H9 (cell line): ENCODE measurements around the gene ABCB11. TPM values are rescaled to one million over a fixed set of nuclear protein-coding genes. Genes with fewer than 3 reads are reported as not detected.

Experiments used
- DNase-seq: peaks from one replicate; pipeline ENCODE4 v3.0.0-alpha.2; 2017
- H2AFZ ChIP-seq: one replicate; pipeline ENCODE4 v1.6.1; 2013; ENCODE audit warnings: mild to moderate bottlenecking, low read length, control low read depth, moderate library complexity
- H2AK5ac ChIP-seq: 2 replicates; pipeline ENCODE4 v1.6.1; 2013; ENCODE audit warnings: low read length, control low read depth, mixed read lengths; ENCODE audit not compliant: insufficient read length
- H2BK120ac ChIP-seq: one replicate; pipeline ENCODE4 v1.6.1; 2013; ENCODE audit warnings: low read depth, mild to moderate bottlenecking, low read length, control low read depth, inconsistent platforms; ENCODE audit not compliant: poor library complexity, severe bottlenecking
- H2BK12ac ChIP-seq: 2 replicates; pipeline ENCODE4 v1.6.1; 2013; ENCODE audit warnings: low read length, control low read depth, mixed read lengths, low read depth; ENCODE audit not compliant: insufficient read length
- H2BK15ac ChIP-seq: 2 replicates; pipeline ENCODE4 v1.6.1; 2013; ENCODE audit warnings: low read depth, low read length, control low read depth
- H2BK20ac ChIP-seq: one replicate; pipeline ENCODE4 v1.6.1; 2013; ENCODE audit warnings: low read depth, mild to moderate bottlenecking, low read length, control low read depth, inconsistent platforms; ENCODE audit not compliant: poor library complexity, severe bottlenecking
- H2BK5ac ChIP-seq: 2 replicates; pipeline ENCODE4 v1.6.1; 2013; ENCODE audit warnings: low read length, control low read depth, mixed read lengths; ENCODE audit not compliant: insufficient read length
- H3K14ac ChIP-seq: 2 replicates; pipeline ENCODE4 v1.6.1; 2013; ENCODE audit warnings: low read length, control low read depth; ENCODE audit not compliant: insufficient read depth
- H3K18ac ChIP-seq: 2 replicates; pipeline ENCODE4 v1.6.1; 2013; ENCODE audit warnings: low read depth, mild to moderate bottlenecking, mixed read lengths, low read length, control low read depth; ENCODE audit not compliant: insufficient read length
- H3K23ac ChIP-seq: 2 replicates; pipeline ENCODE4 v1.6.1; 2013; ENCODE audit warnings: low read length, control low read depth, mixed read lengths, low read depth; ENCODE audit not compliant: insufficient read length
- H3K23me2 ChIP-seq: 2 replicates; pipeline ENCODE4 v1.6.1; 2013; ENCODE audit warnings: low read depth, mild to moderate bottlenecking, mixed read lengths, low read length, control low read depth; ENCODE audit not compliant: insufficient read length, poor library complexity, severe bottlenecking
- H3K27ac ChIP-seq: 2 replicates; pipeline ENCODE4 v1.5.1; 2013; ENCODE audit warnings: low read length, control low read depth, mixed read lengths, low read depth; ENCODE audit not compliant: insufficient read length
- H3K27me3 ChIP-seq: 2 replicates; pipeline ENCODE4 v1.6.1; 2013; ENCODE audit warnings: low read length, control low read depth, inconsistent platforms; ENCODE audit not compliant: insufficient read depth
- H3K4ac ChIP-seq: 2 replicates; pipeline ENCODE4 v1.6.1; 2013; ENCODE audit warnings: low read depth, mild to moderate bottlenecking, control low read depth, inconsistent platforms, low read length, moderate library complexity
- H3K4me1 ChIP-seq: 2 replicates; pipeline ENCODE4 v1.6.1; 2013; ENCODE audit warnings: low read length, control low read depth, inconsistent platforms; ENCODE audit not compliant: insufficient read depth
- H3K4me2 ChIP-seq: 2 replicates; pipeline ENCODE4 v1.6.1; 2013; ENCODE audit warnings: low read length, control low read depth, mixed read lengths; ENCODE audit not compliant: insufficient read length, insufficient read depth
- H3K56ac ChIP-seq: 2 replicates; pipeline ENCODE4 v1.6.1; 2013; ENCODE audit warnings: low read depth, mild to moderate bottlenecking, mixed read lengths, low read length, control low read depth; ENCODE audit not compliant: insufficient read length
- H3K79me1 ChIP-seq: 2 replicates; pipeline ENCODE4 v1.6.1; 2013; ENCODE audit warnings: low read depth, mild to moderate bottlenecking, moderate library complexity, low read length, control low read depth, inconsistent platforms; ENCODE audit not compliant: insufficient read depth, poor library complexity, severe bottlenecking
- H3K79me2 ChIP-seq: 2 replicates; pipeline ENCODE4 v1.6.1; 2013; ENCODE audit warnings: low read length, control low read depth, inconsistent platforms; ENCODE audit not compliant: insufficient read depth
- H3K9ac ChIP-seq: 2 replicates; pipeline ENCODE4 v1.6.1; 2013; ENCODE audit warnings: low read length, control low read depth, mixed read lengths; ENCODE audit not compliant: insufficient read length; ENCODE audit errors: extremely low read depth
- H3K9me3 ChIP-seq: one replicate; pipeline ENCODE4 v1.6.1; 2013; ENCODE audit warnings: low read depth, low read length, inconsistent platforms; ENCODE audit not compliant: control insufficient read depth
- H3T11ph ChIP-seq: one replicate; pipeline ENCODE4 v1.6.1; 2013; ENCODE audit warnings: mild to moderate bottlenecking, low read length, control low read depth, inconsistent platforms
- H4K20me1 ChIP-seq: one replicate; pipeline ENCODE4 v1.6.1; 2013; ENCODE audit not compliant: control insufficient read depth, insufficient read length, insufficient read depth
- H4K5ac ChIP-seq: 2 replicates; pipeline ENCODE4 v1.6.1; 2013; ENCODE audit warnings: low read depth, mild to moderate bottlenecking, mixed read lengths, low read length, control low read depth; ENCODE audit not compliant: insufficient read length
- H4K8ac ChIP-seq: replicated peaks from 2 replicates; pipeline ENCODE4 v1.6.1; 2013; ENCODE audit warnings: low read length, control low read depth, mixed read lengths, low read depth; ENCODE audit not compliant: insufficient read length
- H4K91ac ChIP-seq: 2 replicates; pipeline ENCODE4 v1.6.1; 2013; ENCODE audit warnings: low read depth, mild to moderate bottlenecking, moderate library complexity, mixed read lengths, low read length, control low read depth; ENCODE audit not compliant: insufficient read length
- H3K27ac Mint-ChIP-seq, 3 experiments: 2 replicates in 2 of 3; 3 replicates in 1 of 3; pipeline ENCODE4 v1.8.0; 2020 to 2021; ENCODE audit warnings: mixed read lengths in 3 of 3, mild to moderate bottlenecking in 1 of 3, moderate library complexity in 1 of 3
- H3K27me3 Mint-ChIP-seq: 2 replicates; pipeline ENCODE4 v1.8.0; 2021; ENCODE audit warnings: low read depth, mild to moderate bottlenecking, moderate library complexity, mixed read lengths
- H3K36me3 Mint-ChIP-seq, 3 experiments: 2 replicates in 2 of 3; 3 replicates in 1 of 3; pipeline ENCODE4 v1.8.0; 2020 to 2021; ENCODE audit warnings: low read depth in 3 of 3, mixed read lengths in 3 of 3; ENCODE audit not compliant: insufficient read depth in 1 of 3
- H3K4me1 Mint-ChIP-seq, 2 experiments: 2 replicates each; pipeline ENCODE4 v1.8.0; 2020; ENCODE audit warnings: mixed read lengths in 2 of 2
- H3K4me3 Mint-ChIP-seq, 2 experiments: 2 replicates in 1 of 2; 3 replicates in 1 of 2; pipeline ENCODE4 v1.8.0; 2020 to 2021; ENCODE audit warnings: mild to moderate bottlenecking in 2 of 2, mixed read lengths in 2 of 2, moderate library complexity in 1 of 2
- H3K9me3 Mint-ChIP-seq, 2 experiments: 2 replicates in 1 of 2; 3 replicates in 1 of 2; pipeline ENCODE4 v1.8.0; 2020; ENCODE audit warnings: mild to moderate bottlenecking in 2 of 2, mixed read lengths in 2 of 2, moderate library complexity in 1 of 2
- WGBS: extraction: QIAGEN DNeasy Blood & Tissue Kit; methylation state at CpG from one replicate; pipeline ENCODE4 v1.1.7; 2013; ENCODE audit warnings: missing lambda C conversion rate, low lambda C conversion rate, mixed read lengths; ENCODE audit not compliant: insufficient read length; ENCODE audit errors: extremely low coverage; 5-methylcytosine and 5-hydroxymethylcytosine counted together
- total RNA-seq: library from RNA; stranded (reverse); gene quantifications from 2 replicates; pipeline ENCODE4 v1.2.1, GENCODE V29; 2021
- TF ChIP-seq, protein P1 (sequence below): fragments of 200-600 bp; sonication (generic); conservative IDR thresholded peaks from 3 replicates; pipeline ENCODE4 v1.8.0; 2021; ENCODE audit warnings: antibody characterized with exemption, mild to moderate bottlenecking

ABCB11 gene
- total RNA-seq, 1 experiment from 2014 or later = not detected

DNA sequence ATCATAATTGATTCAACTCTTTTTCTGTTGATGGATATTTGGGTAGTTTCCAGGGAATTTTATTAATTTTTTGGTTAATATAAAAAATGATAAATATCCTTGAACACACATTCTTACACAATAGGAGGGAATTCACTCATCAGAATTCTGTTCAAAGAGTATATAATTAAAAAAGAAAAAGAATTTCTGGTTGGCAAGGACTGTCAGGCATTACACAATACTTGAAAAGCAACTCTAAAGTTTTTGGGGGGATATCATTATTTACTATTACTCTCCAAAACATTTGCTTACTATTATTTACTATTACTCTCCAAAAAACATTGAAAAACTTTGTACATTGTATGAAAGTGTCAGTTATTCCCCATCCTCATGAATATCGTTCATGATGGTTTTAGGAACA is 92.1 kb downstream of the ABCB11 start:
- WGBS = no CpG with 5 or more reads among the region's 1 CpG
- H3K9me3 Mint-ChIP-seq = no peaks in the 10 kb centered on the region

More for the DNA sequence above, 92.1 kb downstream of the ABCB11 start:
- no peak overlapping the region for H2AFZ ChIP-seq
- no peaks in the 10 kb centered on the region for H3K79me2 ChIP-seq
- H3K56ac ChIP-seq = no peak overlapping the region
- no peak overlapping the region for H3K27ac ChIP-seq
- no peaks in the 10 kb centered on the region for H3K23me2 ChIP-seq
- H4K91ac ChIP-seq = no peak overlapping the region
- no peak overlapping the region for H2BK12ac ChIP-seq
- DNase-seq = no peak
- no peak overlapping the region for H2BK120ac ChIP-seq
- no peaks in the 10 kb centered on the region for H3K79me1 ChIP-seq
- Mint-ChIP-seq H3K27ac (no peak overlapping the region), H3K4me3 (no peak overlapping the region), H3K4me1 (peaks cover 0 to 2% of the 10 kb centered on the region in 2 experiments; a peak in 1 of 4 replicates), H3K36me3 (no peaks in the 10 kb centered on the region), H3K27me3 (no peaks in the 10 kb centered on the region)
- H3K14ac ChIP-seq = no peak overlapping the region
- H3K18ac ChIP-seq = no peak overlapping the region
- H2BK15ac ChIP-seq = no peak overlapping the region
- no peak overlapping the region for H2BK5ac ChIP-seq
- no peak overlapping the region for H2BK20ac ChIP-seq
- H3T11ph ChIP-seq = no peak overlapping the region
- H3K4me2 ChIP-seq = no peak overlapping the region
- H3K4me1 ChIP-seq = no peaks in the 10 kb centered on the region
- H3K23ac ChIP-seq = no peak overlapping the region
- TF ChIP-seq, protein P1, sequence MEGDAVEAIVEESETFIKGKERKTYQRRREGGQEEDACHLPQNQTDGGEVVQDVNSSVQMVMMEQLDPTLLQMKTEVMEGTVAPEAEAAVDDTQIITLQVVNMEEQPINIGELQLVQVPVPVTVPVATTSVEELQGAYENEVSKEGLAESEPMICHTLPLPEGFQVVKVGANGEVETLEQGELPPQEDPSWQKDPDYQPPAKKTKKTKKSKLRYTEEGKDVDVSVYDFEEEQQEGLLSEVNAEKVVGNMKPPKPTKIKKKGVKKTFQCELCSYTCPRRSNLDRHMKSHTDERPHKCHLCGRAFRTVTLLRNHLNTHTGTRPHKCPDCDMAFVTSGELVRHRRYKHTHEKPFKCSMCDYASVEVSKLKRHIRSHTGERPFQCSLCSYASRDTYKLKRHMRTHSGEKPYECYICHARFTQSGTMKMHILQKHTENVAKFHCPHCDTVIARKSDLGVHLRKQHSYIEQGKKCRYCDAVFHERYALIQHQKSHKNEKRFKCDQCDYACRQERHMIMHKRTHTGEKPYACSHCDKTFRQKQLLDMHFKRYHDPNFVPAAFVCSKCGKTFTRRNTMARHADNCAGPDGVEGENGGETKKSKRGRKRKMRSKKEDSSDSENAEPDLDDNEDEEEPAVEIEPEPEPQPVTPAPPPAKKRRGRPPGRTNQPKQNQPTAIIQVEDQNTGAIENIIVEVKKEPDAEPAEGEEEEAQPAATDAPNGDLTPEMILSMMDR = no peak
- no peak overlapping the region for H4K5ac ChIP-seq
- H3K27me3 ChIP-seq = no peaks in the 10 kb centered on the region
- H3K4ac ChIP-seq = no peak overlapping the region
- H2AK5ac ChIP-seq = no peak overlapping the region
- H3K9me3 ChIP-seq = no peaks in the 10 kb centered on the region
- H3K9ac ChIP-seq = no peak overlapping the region
- H4K20me1 ChIP-seq = no peaks in the 10 kb centered on the region
- no peak overlapping the region for H4K8ac ChIP-seq
